Astrocyte of the spinal cord (primary cell): Measurements from ENCODE around the gene IFNGR1.

Experiments used
- DNase-seq: peaks from one replicate; pipeline ENCODE4 v3.0.0; 2011; ENCODE audit warnings: low read depth, low spot score
- H3K4me3 ChIP-seq: 2 replicates; pipeline ENCODE4 v1.5.1; 2011; ENCODE audit warnings: low read depth, mild to moderate bottlenecking, low read length, moderate library complexity
- CTCF ChIP-seq: IDR thresholded peaks from 2 replicates; pipeline ENCODE4 v1.5.1; 2012; ENCODE audit warnings: low read depth, mild to moderate bottlenecking, low read length, inconsistent platforms
- in situ Hi-C: cut with HindIII; loops from 2 replicates; pipeline ENCODE4 v1.10.0; 2017; ENCODE audit warnings: low sequenced_read_pairs

IFNGR1 gene

DNA sequence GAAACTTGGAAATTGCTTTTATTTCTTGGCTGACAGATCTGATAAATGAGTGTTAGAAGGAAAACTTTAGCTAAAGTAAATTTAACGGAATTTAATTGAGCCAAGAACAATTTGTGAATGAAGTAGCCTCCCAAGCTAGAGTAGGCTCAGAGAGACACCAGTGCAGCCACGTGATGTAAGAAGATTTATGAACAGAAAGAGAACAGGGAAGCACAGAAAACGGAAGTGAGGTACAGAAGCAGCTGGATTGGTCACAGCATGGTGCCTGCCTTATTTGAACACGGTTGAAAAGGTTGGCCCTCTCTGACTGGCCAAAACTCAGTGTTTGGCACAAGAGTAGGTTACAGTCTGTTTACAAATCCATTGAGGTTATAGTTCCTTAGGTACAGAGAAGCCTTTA lies 29.5 kb upstream of the IFNGR1 start:
- no peak for DNase-seq
- no peak for TF ChIP-seq CTCF
- in situ Hi-C loops = no loop called here

DNA sequence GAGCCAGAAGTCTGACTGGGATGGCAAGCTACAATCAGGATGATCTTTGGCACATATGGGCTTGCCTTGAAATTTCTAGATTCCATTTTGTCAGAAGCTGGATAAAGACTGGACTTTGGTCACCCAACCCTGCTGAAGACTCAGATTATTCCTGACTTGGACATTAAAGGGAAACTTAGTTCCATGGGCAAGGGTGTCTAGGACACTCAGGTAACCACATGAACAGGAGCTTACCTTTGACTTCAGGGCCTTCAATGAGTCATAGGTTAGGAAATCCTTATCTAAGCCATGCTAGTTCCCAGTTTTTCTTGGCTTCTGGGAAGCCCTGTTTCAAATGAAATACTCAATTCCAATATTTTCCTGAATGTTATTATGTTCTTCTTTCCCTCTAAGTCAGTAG lies 28.5 kb upstream of the IFNGR1 start:
- TF ChIP-seq CTCF = no peak
- no peak for DNase-seq
- in situ Hi-C loops = no loop called here
- H3K4me3 ChIP-seq = no peak overlapping the region

More for the DNA sequence above, 29.5 kb upstream of the IFNGR1 start:
- no peak overlapping the region for H3K4me3 ChIP-seq

- no peak for TF ChIP-seq CTCF
- in situ Hi-C loops = no loop called here
- no peak for DNase-seq
- no peak overlapping the region for H3K4me3 ChIP-seq
Observed at GRCh38 chr6:137246791-137247202, 27.6 kb upstream of the IFNGR1 start.

DNA sequence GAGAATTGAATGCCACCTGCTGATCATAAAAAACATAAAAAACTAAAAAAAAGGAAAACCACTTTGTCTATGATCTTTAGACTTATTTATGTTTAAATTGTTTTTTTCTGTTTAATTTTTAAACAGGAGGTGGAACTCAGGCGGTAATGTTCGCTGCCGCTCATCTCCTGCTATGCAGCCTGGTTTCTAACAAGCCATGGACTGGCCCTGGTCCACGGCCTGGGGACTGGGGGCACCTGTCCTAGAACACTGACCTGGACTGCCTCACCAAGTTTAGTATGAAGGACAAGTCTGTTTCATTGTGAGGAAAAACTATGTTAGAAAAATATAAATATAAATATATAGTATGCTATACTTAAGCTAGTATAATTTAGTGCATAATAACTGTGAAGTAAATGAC lies 27.0 kb upstream of the IFNGR1 start:
- no peak overlapping the region for H3K4me3 ChIP-seq
- DNase-seq = no peak
- no peak for TF ChIP-seq CTCF
- in situ Hi-C loops = no loop called here

GRCh38 chr6:137241481-137242038 lies 22.4 kb upstream of the IFNGR1 start:
- DNase-seq = peak; percentile 77
- in situ Hi-C loops = no loop called here
- TF ChIP-seq CTCF = no peak
- no peak overlapping the region for H3K4me3 ChIP-seq

DNA sequence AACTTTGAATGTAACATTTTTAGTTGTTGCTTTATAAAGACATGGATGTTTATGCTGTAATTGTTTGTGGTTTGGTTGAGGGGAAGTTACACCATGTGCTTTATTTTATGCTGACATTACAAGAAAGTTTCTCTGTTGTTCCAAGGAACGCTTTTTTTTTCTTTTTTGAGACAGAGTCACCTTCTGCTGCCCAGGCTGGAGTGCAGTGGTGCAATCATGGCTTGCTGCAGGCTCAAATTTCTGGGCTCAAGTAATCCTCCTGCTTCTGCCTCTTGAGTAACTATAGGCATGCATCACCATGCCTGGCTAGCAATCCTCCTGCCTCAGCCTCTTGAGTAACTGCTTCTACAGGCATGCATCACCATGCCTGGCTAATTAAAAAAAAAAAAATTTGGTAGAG lies 21.0 kb upstream of the IFNGR1 start:
- in situ Hi-C loops = no loop called here
- peak; percentile 58 for DNase-seq
- no peak overlapping the region for H3K4me3 ChIP-seq
- no peak for TF ChIP-seq CTCF
